Activated naive CD8-positive, alpha-beta T cell treated with anti-CD3 and anti-CD28 coated beads, Interleukin-2, amount 50 U/mL, for 16 hours (primary cell): ENCODE results near the gene ARAP2.

ENCODE experiments used
- DNase-seq: peaks from one replicate; pipeline ENCODE4 v3.0.0-alpha.2; 2020; ENCODE audit warnings: low read depth, low spot score

Gene ARAP2

DNA sequence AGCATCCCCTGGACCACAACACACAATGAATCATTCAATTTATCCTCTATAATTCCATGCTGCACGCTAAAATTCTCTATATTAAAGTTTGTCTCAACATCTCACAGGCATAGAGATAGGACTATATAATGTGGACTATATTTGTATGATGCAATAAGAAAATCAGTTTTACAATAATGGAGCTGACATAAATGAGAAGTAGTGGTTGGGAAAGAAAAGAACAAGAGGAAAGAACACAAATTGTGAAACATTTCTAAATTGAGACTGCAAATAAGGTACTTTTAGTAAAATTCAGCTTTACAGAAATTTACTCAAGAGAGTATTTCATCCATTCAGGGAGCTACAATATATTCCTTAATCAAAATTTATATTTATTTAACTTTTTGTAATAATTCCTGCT, 120.4 kb downstream of the ARAP2 start:
- no peak for DNase-seq

DNA sequence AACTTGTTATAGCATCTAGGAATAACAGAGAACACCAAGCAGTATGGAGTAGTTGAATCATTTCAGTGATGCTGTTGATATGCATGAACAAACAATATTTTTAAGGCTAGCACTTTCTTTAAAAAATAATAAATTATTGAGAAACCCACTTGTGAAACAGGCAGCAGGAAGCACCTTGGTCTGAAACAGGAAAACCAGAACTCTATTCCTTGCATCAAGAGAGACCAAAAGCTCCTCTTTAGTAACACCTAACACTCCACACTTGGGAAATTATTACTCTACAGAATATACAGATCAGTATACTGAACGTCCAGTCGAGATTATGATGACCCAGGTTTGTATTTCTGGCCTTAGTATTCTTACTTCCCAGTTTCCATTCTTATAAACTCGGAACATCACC, 129.0 kb downstream of the ARAP2 start:
- DNase-seq: no peak

GRCh38 chr4:36111172-36111571, 133.1 kb downstream of the ARAP2 start:
- DNase-seq: no peak

DNA sequence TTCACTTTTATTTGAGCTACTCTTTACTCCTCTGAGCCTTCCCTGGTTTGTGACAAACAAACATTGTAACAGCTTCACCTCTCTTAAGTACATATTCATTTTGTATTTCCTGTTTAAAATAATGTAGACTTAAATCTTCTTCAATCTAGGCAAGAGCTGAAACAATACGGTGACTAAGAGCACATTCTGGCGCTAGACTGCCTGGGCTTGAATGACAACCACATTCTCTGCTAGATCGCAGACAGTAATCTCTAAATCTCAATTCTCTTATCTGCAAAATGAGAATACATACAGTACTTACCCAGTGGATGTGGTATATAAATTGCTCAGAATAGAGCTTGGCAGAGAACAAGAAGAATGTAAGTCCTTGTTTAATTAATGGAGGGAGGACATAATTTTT, 144.8 kb downstream of the ARAP2 start:
- DNase-seq: no peak

- no peak for DNase-seq
These were observed 149.3 kb downstream of the ARAP2 start for GRCh38 chr4:36094995-36095394.

GRCh38 chr4:36091997-36092396, 152.3 kb downstream of the ARAP2 start:
- no peak for DNase-seq

DNA sequence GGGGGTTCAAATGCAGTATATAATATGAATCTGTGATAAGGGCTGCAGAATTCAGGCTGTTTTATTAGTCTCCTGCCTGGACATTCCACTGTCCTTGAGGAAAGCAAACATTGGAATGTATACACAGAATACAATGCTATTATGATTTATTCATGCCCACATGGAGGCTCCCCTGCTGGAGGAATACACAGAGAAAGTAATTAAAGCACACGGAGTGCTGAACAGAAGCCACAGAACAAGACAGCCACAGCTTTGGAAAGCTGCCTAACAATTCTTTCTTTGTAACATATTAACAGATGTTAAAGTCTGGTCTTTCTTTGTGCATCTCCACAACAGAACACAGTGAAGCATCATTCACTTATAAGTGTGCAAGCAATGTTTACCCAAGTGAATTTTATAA, 155.8 kb downstream of the ARAP2 start:
- DNase-seq: no peak

DNA sequence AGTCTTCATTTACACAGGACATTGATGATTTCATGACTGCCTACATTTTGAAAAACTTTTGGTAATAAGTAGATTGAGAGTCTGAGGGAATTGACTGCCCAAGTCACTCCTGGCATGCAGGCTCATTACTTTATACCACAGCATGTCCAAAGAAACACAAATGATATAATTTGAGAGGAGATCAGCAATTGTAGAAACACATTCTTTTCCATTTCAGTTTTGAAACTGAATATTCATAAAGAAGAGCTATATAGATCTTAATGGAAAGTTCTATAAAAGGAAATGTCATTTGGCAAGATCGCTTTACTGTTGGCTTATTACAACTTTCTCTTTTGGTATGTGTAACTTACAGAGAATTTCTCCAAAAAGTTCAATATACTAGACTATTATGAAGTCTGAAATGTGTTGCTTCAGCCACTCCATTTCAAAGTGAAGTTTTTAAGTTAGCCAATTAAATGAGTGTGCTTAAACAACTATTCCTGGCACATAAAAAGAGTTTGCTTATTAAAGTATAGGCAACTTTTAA, 158.0 kb downstream of the ARAP2 start:
- no peak for DNase-seq

- DNase-seq: no peak
These were observed 161.5 kb downstream of the ARAP2 start for GRCh38 chr4:36082817-36083216.

GRCh38 chr4:36081185-36081584, 163.1 kb downstream of the ARAP2 start:
- DNase-seq: no peak

- DNase-seq: no peak
These were observed 164.6 kb downstream of the ARAP2 start for GRCh38 chr4:36079666-36080065.

DNA sequence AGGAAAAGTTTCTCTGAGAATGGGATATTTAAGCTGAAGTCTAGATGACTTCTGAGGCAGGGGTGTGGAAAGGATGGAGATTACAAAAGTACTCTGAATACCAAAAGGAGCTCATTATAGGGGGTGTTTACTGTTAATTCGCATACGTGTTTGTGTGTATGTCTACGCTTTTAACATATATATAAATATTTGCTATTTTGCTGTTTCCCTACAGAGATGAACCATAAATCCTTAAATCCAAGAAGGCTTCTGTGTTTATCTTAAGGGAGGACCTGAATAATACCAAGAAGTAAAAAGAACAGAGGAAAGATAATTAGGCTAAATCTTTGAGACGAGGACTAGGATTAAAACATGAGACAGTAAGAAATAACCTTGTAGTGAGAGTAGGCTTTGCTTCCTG, 166.0 kb downstream of the ARAP2 start:
- DNase-seq: no peak

DNA sequence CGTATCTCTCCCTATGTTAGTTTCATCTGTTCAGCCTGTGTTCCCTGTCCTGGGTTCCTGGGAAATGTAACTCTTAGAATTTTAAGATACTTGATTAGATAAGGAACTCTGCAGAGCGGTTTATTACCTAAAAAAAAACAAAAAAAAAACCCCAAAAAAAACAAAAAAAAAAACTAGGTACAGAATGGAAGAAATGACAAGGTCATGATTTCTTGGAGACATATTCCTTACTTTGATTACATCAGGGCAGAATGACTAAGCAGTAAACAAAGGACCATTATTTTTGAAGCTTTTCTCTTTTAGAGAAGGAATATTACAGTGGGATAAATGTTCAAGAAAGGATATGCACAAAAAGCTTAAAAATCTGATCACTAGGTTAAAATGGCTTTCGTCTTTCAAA, 171.8 kb downstream of the ARAP2 start:
- no peak for DNase-seq

- no peak for DNase-seq
These were observed 177.2 kb downstream of the ARAP2 start for GRCh38 chr4:36067116-36067515.

DNA sequence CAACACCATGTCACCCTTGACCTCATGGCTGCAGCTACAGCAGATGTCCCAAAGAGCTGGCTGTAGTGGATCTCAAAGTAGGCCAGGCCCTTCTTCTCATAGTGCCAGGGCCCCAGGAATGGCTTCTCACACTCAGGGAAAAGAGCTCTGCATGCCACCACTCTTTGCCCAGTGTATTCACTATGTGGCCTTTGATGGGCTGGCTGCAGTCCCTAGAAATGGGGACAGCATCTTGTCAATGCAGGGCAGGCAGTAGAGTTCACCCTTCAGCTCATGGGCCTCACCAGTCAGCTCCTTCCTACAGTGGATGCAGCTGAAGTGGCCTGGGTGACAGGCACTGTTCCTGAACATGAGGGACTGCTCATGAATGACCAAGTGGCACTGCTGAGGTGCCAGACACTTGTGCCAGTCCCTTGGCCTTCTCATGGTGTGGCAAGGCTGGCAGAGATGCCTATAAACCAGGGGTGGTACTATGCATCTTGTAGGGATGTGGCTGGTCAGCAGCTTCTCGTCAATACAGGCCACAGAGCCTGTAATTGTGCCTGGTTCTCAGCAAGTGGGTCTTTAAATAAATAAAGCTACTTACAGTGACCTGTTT, 178.9 kb downstream of the ARAP2 start:
- no peak for DNase-seq

DNA sequence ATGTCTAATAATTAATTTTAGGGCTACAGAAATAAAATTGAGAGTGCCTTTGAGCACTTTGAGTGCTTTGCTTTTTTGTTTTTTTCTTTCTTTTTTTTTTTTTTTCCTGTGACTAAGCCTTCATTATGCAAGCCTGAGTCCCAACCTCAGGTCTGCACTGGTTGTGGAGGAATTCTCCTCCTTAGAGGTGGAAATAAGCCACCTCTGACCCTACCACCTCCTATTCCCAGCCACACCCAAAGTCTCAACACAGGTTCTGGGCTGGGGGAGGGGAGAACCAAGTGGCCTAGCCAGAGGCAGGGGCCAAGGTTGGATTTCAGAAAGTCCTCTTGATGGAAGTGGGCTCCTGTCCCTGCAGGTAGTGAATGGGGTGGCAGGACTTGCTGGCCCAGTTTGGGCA, 180.2 kb downstream of the ARAP2 start:
- DNase-seq: no peak

DNA sequence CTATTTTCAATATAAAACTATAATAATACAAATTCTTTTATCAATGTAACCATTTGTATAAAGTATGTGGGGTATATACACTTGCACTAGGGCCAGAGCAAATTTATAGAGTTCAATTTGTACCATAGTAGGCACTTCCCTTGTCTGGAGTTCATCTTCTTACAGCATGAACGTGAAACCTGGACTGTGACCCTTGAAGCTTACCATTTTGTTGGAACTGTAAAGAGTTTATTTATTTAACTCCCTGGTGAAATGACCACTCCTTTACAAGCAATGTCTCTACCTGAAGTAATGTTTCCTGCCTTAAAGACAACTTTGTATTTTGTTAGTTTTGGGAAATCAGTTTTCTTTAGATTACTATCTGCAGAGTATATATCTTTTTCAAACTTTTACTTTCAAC, 188.2 kb downstream of the ARAP2 start:
- no peak for DNase-seq

- DNase-seq: no peak
These were observed 189.5 kb downstream of the ARAP2 start for GRCh38 chr4:36054694-36055422.

DNA sequence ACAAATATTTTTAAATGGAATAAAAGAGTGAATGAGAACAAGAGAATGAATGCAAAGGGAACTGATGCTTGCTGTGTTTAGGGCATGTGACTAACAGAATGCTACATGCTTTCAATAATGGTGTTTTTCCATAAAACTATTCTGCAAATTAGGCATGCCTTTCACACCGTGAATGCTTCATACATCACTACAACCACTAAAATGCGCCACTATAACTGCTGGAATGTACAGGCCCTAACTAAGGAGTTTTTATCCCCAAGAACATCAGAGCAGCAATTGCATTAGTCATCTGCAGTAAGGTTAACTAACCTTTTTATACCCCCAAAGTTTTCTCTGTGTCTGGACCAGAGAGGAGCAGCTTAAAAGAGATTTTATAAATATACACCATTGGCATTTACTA, 190.4 kb downstream of the ARAP2 start:
- DNase-seq: no peak

GRCh38 chr4:36051634-36052033, 192.7 kb downstream of the ARAP2 start:
- no peak for DNase-seq

DNA sequence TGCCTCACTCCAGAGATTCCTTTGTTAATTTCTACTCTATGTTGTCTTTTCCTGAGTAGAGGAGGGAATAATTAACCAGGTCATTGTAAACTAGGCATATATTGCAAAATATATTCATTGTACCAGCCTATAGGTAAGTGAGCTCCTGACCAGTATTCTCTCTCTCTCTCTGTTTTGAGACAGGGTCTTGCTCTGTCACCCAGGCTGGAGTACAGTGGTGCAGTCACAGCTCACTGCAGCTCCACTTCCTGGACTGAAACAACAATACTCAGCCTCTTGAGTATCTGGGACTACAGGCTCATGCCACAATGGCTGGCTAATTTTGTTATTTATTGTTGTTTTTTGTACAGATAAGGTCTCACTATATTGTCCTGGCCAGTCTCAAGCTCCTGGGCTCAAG, 198.3 kb downstream of the ARAP2 start:
- no peak for DNase-seq

DNA sequence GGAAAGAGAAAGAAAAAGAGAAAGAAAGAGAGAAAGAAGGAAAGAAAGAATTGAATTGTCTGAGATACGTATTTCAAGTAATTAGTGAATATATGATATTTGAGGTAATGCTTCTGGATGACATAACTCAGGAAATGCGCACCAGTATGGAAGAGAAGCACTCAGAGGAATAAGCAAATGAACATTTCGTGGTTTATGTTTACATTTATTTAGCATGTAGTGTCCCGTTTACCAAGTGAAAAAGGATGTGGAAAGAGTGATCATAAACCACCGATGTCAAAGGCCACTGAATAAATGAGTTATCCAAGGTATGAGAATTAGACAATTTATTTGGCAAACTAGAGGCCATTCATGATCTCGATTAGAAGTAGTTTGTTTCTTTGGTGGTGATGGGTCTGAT, 200.4 kb downstream of the ARAP2 start:
- no peak for DNase-seq

GRCh38 chr4:36043241-36043640, 201.1 kb downstream of the ARAP2 start:
- DNase-seq: no peak
